ENCODE measurements around the gene MYLK3. TPM values are rescaled to one million over a fixed set of nuclear protein-coding genes. Genes with fewer than 3 reads are reported as not detected.

The MYLK3 gene
- total RNA-seq, 2 donors from 2014 or later: 230 to 333 TPM

GRCh38 chr16:46662123-46662522 lies 86.0 kb downstream of the MYLK3 start:
- intact Hi-C loops (cut with DNase I): no loop called here
- DNase-seq: no peak

GRCh38 chr16:46658925-46659324 lies 89.2 kb downstream of the MYLK3 start:
- intact Hi-C loops (cut with DNase I): no loop called here
- ATAC-seq: peak; percentile 59 to 85
- DNase-seq: no peak

More at GRCh38 chr16:46662123-46662522, 86.0 kb downstream of the MYLK3 start:
- no peak for ATAC-seq

Other genes starting within 250 kb of the MYLK3 start
- gene SHCBP1, start 127.0 kb downstream of the MYLK3 start, total RNA-seq: 1 to 10 TPM in 1 of 2 donors, under 1 TPM in 1; 0.76 to 1.8 TPM
- gene VPS35, start 59.2 kb downstream of the MYLK3 start, total RNA-seq: 10 to 100 TPM; 68.0 to 74.0 TPM
- gene ORC6, start 58.7 kb downstream of the MYLK3 start, total RNA-seq: 1 to 10 TPM; 2.0 to 2.1 TPM
- 10 to 100 TPM in 1 of 2 donors, 1 to 10 TPM in 1; 8.6 to 10.2 TPM for gene C16orf87, start 82.8 kb upstream of the MYLK3 start, total RNA-seq
- gene GPT2, start 136.0 kb upstream of the MYLK3 start, total RNA-seq: 10 to 100 TPM; 14.0 to 24.5 TPM
- gene DNAJA2, start 225.3 kb upstream of the MYLK3 start, total RNA-seq: 10 to 100 TPM; 79.1 to 94.9 TPM